ENCODE results near the gene SLC7A11.
"Not testable (repeated sequence)": the region's sequence is repeated elsewhere in the genome, so short reads cannot be mapped to it uniquely, and the experiment has no call there.

SLC7A11 gene

DNA sequence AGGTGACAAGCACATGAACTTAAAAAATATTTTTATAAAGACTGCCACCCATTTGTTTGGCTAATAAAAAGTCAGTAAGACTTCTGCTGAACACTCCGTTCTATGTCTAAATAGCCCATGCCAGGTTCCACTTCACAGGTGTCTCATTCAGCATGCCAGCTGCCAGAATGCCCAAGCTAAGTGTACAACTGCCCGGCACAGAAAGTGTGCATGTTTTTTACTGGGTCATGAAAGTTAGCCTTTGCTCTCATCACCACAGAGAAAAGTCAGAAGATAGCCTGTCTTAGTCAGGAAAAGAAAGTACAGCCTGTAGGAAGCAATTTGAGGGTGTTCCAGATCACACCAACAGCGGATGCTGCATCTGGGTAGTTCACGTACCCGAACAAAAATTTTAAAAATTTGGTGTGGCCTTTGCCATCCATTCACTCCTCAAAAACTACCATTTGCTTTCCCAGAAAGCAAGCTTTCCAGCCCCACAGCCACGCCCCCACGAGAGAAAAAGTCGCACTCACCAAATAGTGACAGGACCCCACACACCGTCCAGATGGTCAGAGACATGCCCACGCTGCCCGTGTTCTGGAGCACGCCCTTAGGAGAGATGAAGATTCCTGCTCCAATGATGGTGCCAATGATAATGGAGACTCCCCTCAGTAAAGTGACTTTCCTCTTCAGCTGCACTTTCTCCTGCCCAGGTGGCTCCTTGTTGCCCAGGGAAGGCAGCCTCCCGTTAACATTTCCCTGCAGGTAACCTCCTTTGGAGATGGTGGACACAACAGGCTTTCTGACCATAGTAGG, 671 bp downstream of the SLC7A11 start:
- no peaks in the 10 kb centered on the region for H3K27me3 ChIP-seq (ENCODE audit: insufficient read depth, low read length)
- no peaks in the 10 kb centered on the region for H3K9me3 ChIP-seq (ENCODE audit: insufficient read depth, low read depth, low read length)
- peaks cover 12% of the 10 kb centered on the region for H3K4me1 ChIP-seq (ENCODE audit: insufficient read depth, low read length)
- peak overlapping the region; percentile 88 for H3K27ac ChIP-seq (ENCODE audit: low read length)
- H3K36me3 ChIP-seq (ENCODE audit: insufficient read depth, low read depth, low read length), result peaks cover 1% of the 10 kb centered on the region
- peak overlapping the region; percentile 98 for H3K9ac ChIP-seq (ENCODE audit: low read depth, low read length)
- peak overlapping the region; percentile 90 for H3K4me3 ChIP-seq (ENCODE audit: low read length)

DNA sequence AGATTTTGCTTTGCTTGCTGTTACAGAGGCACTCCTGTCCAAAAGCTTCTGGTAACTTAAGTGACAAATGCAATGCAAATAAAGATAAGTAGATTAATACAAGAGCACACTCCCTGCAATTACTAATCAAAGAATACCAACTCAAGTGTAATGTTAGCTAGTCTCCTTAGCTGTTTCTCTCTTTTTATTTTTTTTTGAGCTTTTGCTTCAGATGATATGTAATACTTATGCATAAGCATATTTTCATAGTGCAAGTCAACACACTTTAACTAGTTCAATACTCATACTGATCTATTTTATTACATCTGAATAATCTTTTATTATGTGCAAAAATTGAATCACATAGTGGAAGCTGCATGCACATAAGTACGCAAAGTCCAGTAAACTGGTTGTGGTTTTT, 2.7 kb downstream of the SLC7A11 start:
- H3K4me3 ChIP-seq (ENCODE audit: low read length), result peak overlapping the region; percentile 90
- H3K36me3 ChIP-seq (ENCODE audit: insufficient read depth, low read depth, low read length), result peaks cover 17% of the 10 kb centered on the region
- no peaks in the 10 kb centered on the region for H3K27me3 ChIP-seq (ENCODE audit: insufficient read depth, low read length)
- no peaks in the 10 kb centered on the region for H3K9me3 ChIP-seq (ENCODE audit: insufficient read depth, low read depth, low read length)
- peak overlapping the region; percentile 57; the same call in 1 of the 2 replicates for H3K9ac ChIP-seq (ENCODE audit: low read depth, low read length)
- no peak overlapping the region for H3K27ac ChIP-seq (ENCODE audit: low read length)
- peaks cover 17% of the 10 kb centered on the region for H3K4me1 ChIP-seq (ENCODE audit: insufficient read depth, low read length)

DNA sequence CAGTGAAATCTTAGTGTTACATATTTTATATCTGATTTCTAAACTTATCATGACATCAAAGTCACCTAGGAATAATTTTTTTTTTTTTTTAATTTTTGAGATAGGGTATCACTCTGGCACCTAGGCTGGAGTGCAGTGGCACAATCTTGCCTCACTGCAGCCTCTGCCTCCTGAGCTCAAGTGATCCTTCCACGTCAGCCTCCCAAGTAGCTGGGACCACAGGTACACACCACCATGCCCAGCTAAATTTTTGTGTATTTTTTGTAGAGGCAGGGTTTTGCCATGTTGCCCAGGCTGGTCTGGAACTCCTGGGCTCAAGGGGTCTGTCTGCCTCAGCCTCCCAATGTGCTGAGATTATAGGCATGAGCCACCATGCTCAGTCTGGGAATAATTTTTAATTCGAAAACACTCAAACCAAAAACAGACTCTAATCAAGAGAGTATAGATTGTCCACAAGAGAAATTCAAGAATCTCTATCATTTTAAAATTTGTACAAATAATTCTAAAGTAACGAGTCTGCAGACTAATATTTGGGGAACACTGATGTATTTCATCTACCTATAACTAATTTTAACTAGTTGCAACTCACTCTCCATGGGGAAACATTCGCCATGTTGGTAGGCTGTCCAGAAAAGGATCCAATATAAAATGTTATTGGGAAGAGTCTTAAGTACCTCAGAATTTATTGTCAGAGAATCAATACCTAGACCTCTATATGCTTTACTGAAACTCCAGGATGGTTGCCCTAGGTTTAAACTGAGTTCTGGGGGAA, 3.4 kb downstream of the SLC7A11 start:
- Histone ChIP-seq H3K4me3 (ENCODE audit: low read length) (peak overlapping the region; percentile 90; the same call in 1 of the 2 replicates), H3K4me1 (ENCODE audit: insufficient read depth, low read length) (peaks cover 17% of the 10 kb centered on the region), H3K9ac (ENCODE audit: low read depth, low read length) (no peak overlapping the region), H3K36me3 (ENCODE audit: insufficient read depth, low read depth, low read length) (peaks cover 17% of the 10 kb centered on the region), H3K27me3 (ENCODE audit: insufficient read depth, low read length) (no peaks in the 10 kb centered on the region), H3K9me3 (ENCODE audit: insufficient read depth, low read depth, low read length) (no peaks in the 10 kb centered on the region), H3K27ac (ENCODE audit: low read length) (no peak overlapping the region)

DNA sequence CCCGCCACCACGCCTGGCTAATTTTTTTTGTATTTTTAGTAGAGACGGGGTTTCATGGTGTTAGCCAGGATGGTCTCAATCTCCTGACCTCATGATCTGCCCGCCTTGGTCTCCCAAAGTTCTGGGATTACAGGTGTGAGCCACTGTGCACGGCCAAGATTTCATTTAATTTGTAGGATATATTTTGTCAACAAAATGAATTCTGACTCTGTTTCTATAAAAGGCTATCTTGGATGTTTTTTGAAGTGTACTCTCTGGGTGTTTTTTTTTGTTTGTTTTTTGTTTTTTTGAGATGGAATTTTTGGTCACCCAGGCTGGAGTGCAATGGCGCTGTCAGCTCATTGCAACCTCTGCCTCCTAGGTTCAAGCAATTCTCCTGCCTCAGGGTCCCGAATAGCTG, 5.0 kb downstream of the SLC7A11 start:
- not testable (repeated sequence) for H3K4me1 ChIP-seq (ENCODE audit: insufficient read depth, low read length); H3K27ac ChIP-seq (ENCODE audit: low read length); H3K4me3 ChIP-seq (ENCODE audit: low read length); H3K9me3 ChIP-seq (ENCODE audit: insufficient read depth, low read depth, low read length); H3K27me3 ChIP-seq (ENCODE audit: insufficient read depth, low read length); H3K9ac ChIP-seq (ENCODE audit: low read depth, low read length)
- peaks cover 24% of the 10 kb centered on the region for H3K36me3 ChIP-seq (ENCODE audit: insufficient read depth, low read depth, low read length)

DNA sequence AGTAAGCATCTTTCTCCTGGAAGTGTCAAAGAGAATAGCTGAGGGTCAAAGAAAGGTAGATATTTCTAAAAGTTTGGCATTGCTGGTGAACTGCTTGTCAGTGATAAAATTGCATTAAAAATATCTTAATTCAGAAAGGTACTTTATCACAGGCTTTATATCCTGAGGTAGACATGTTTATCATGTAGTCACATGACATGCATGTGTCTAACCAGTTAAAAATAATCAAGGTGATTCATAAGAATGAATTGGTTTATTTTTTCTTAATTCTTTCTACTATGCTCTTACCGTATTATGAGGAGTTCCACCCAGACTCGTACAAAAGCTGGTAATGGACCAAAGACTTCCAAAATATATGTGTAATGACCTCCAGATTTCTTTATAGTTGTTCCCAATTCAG, 6.1 kb downstream of the SLC7A11 start:
- Histone ChIP-seq H3K9me3 (ENCODE audit: insufficient read depth, low read depth, low read length) (no peaks in the 10 kb centered on the region), H3K4me1 (ENCODE audit: insufficient read depth, low read length) (peaks cover 5% of the 10 kb centered on the region), H3K9ac (ENCODE audit: low read depth, low read length) (no peak overlapping the region), H3K4me3 (ENCODE audit: low read length) (no peak overlapping the region), H3K27ac (ENCODE audit: low read length) (no peak overlapping the region), H3K27me3 (ENCODE audit: insufficient read depth, low read length) (no peaks in the 10 kb centered on the region), H3K36me3 (ENCODE audit: insufficient read depth, low read depth, low read length) (peaks cover 33% of the 10 kb centered on the region)

DNA sequence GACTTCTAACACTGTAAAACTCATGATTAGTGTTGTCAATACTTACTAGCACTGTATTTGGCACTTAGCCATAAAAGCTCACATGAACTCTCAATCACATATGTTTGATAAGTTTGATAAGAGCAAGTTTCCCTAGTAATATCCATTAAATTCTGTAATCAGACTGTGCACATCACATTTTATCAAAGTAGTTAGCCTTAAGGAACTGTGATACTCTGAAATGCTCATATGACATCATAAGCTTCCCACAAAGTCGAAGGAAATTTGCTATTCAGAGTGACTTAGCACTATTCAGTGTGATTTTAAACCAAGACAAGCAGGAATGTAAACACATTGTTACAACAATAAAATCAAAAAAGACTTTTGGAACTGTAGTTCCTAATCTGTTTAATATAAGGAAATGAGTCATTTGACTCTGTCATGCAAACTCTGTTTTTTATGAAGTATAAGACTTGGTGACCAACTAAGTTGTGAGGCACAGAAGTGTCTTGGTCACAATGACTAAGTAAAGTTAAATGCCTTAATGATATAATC, 6.7 kb downstream of the SLC7A11 start:
- no peaks in the 10 kb centered on the region for H3K9me3 ChIP-seq (ENCODE audit: insufficient read depth, low read depth, low read length)
- H3K9ac ChIP-seq (ENCODE audit: low read depth, low read length), result no peak overlapping the region
- H3K4me1 ChIP-seq (ENCODE audit: insufficient read depth, low read length), result peaks cover 5% of the 10 kb centered on the region
- H3K4me3 ChIP-seq (ENCODE audit: low read length), result no peak overlapping the region
- no peak overlapping the region for H3K27ac ChIP-seq (ENCODE audit: low read length)
- H3K27me3 ChIP-seq (ENCODE audit: insufficient read depth, low read length), result no peaks in the 10 kb centered on the region
- peaks cover 33% of the 10 kb centered on the region for H3K36me3 ChIP-seq (ENCODE audit: insufficient read depth, low read depth, low read length)

DNA sequence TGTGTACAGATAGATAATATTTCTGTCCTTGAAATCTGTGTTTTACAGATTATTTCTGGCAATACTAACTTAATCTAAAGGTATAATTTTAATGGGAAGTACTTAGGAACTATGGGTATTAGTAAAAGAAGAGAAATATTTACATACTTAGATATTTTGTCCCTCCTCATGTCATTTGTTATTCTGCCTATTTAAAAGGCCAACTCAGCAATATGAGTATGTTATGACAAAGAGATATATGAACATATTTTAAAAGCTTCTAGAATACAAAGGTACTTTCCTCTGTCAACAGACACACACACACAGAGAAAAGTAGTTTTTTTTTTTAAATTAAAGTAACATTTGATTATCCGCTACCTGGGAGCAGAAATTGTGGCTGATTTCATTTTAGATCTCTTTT, 7.9 kb downstream of the SLC7A11 start:
- H3K4me1 ChIP-seq (ENCODE audit: insufficient read depth, low read length), result peaks cover 6% of the 10 kb centered on the region
- peaks cover 42% of the 10 kb centered on the region for H3K36me3 ChIP-seq (ENCODE audit: insufficient read depth, low read depth, low read length)
- H3K9me3 ChIP-seq (ENCODE audit: insufficient read depth, low read depth, low read length), result no peaks in the 10 kb centered on the region
- no peak overlapping the region for H3K4me3 ChIP-seq (ENCODE audit: low read length)
- no peak overlapping the region for H3K9ac ChIP-seq (ENCODE audit: low read depth, low read length)
- no peak overlapping the region for H3K27ac ChIP-seq (ENCODE audit: low read length)
- H3K27me3 ChIP-seq (ENCODE audit: insufficient read depth, low read length), result no peaks in the 10 kb centered on the region

DNA sequence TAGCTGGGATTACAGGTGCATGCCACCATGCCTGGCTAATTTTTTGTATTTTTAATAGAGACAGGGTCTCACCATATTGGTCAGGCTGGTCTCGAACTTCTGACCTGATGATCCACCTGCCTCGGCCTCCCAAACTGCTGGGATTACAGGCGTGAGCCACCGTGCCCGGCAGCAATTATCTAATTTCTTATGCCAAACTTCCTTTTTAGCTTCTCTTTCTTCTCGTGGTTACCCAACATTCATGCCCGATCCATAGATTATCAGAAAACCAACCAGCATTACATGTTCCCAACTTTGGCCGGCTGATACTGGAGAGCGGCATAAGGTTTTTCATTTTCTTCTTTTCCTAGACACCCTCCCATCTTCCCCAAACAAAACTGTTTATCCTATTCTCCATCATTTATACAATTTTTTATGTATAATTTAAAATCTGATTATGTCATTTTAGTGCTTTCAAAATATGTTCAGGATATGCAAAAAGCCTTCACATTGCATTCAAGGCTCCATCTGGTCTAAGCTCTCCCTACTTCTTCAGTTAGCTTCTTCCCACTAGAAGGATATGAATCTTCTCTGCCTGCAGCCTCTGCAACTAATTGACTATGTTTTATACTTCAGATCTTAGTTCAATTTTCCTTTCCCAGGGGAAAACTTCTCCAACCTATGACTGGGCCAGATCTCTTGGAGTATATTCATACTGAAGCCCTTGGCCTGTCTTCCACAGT, 8.7 kb downstream of the SLC7A11 start:
- Histone ChIP-seq H3K4me3 (ENCODE audit: low read length) (no peak overlapping the region), H3K36me3 (ENCODE audit: insufficient read depth, low read depth, low read length) (peaks cover 42% of the 10 kb centered on the region), H3K4me1 (ENCODE audit: insufficient read depth, low read length) (peaks cover 7% of the 10 kb centered on the region), H3K27me3 (ENCODE audit: insufficient read depth, low read length) (no peaks in the 10 kb centered on the region), H3K9ac (ENCODE audit: low read depth, low read length) (no peak overlapping the region), H3K9me3 (ENCODE audit: insufficient read depth, low read depth, low read length) (no peaks in the 10 kb centered on the region), H3K27ac (ENCODE audit: low read length) (no peak overlapping the region)

DNA sequence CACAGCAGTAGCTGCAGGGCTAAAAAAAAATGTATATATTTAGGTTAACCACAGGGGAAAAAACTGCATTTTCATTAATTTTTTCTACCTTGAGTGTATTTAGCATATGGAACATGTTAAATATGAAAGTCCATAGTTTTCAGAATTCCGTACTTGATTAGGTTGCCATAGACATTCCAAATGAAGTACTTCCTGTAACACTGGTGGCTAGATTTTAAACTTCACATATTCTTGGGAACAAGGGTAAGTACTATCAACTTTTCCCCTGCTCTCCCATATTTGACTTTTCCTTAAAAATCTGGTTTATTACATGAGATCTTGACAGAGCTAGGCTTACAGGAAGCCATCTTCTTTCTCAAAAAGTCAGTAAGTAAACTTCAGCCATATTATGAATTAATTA, 9.8 kb downstream of the SLC7A11 start:
- Histone ChIP-seq H3K4me3 (ENCODE audit: low read length) (no peak overlapping the region), H3K4me1 (ENCODE audit: insufficient read depth, low read length) (peaks cover 7% of the 10 kb centered on the region), H3K9ac (ENCODE audit: low read depth, low read length) (no peak overlapping the region), H3K27me3 (ENCODE audit: insufficient read depth, low read length) (no peaks in the 10 kb centered on the region), H3K9me3 (ENCODE audit: insufficient read depth, low read depth, low read length) (no peaks in the 10 kb centered on the region), H3K36me3 (ENCODE audit: insufficient read depth, low read depth, low read length) (peaks cover 42% of the 10 kb centered on the region), H3K27ac (ENCODE audit: low read length) (no peak overlapping the region)

DNA sequence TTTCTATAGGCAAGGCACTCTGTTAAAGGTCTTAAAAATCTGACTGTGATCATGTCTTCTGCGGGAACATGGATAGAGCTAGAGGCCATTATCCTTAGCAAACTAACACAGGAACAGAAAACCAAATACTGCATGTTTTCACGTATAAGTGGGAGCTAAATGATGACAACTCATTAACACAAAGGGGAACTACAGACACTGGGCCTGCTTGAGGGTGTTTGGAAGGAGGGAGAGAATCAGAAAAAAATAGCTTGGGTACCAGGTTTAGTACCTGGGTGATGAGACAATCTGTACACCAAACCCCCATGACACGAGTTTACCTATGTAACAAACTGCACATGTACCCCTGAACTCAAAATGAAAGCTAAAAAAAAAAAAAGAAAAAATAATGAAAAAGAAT, 12.1 kb downstream of the SLC7A11 start:
- H3K4me3 ChIP-seq (ENCODE audit: low read length), result no peak overlapping the region
- H3K27me3 ChIP-seq (ENCODE audit: insufficient read depth, low read length), result no peaks in the 10 kb centered on the region
- no peaks in the 10 kb centered on the region for H3K9me3 ChIP-seq (ENCODE audit: insufficient read depth, low read depth, low read length)
- no peak overlapping the region for H3K9ac ChIP-seq (ENCODE audit: low read depth, low read length)
- H3K36me3 ChIP-seq (ENCODE audit: insufficient read depth, low read depth, low read length), result peaks cover 27% of the 10 kb centered on the region
- H3K4me1 ChIP-seq (ENCODE audit: insufficient read depth, low read length), result peaks cover 24% of the 10 kb centered on the region; the same call in 1 of the 2 replicates
- H3K27ac ChIP-seq (ENCODE audit: low read length), result no peak overlapping the region

DNA sequence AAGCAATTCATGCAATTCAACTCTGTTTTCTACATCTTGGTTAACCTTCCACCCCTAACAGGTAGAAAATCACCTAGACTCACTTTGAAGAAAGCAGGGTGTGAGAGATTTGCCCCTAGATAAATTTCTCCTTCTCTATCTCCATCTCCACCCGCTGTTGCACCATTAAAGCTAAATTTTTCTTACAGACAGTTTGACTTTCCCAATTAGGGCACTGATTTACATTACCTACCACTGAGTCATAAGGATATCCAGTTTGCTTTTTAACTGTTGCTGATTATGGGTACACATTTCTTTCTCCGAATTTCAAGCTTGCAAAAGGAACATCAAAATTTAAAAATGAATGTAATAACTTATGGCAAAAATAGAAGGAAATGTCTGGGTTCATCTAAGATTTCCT, 13.0 kb downstream of the SLC7A11 start:
- H3K9ac ChIP-seq (ENCODE audit: low read depth, low read length), result no peak overlapping the region
- H3K27ac ChIP-seq (ENCODE audit: low read length), result no peak overlapping the region
- H3K9me3 ChIP-seq (ENCODE audit: insufficient read depth, low read depth, low read length), result no peaks in the 10 kb centered on the region
- no peaks in the 10 kb centered on the region for H3K27me3 ChIP-seq (ENCODE audit: insufficient read depth, low read length)
- peaks cover 24% of the 10 kb centered on the region; the same call in 1 of the 2 replicates for H3K4me1 ChIP-seq (ENCODE audit: insufficient read depth, low read length)
- H3K36me3 ChIP-seq (ENCODE audit: insufficient read depth, low read depth, low read length), result peaks cover 25% of the 10 kb centered on the region
- no peak overlapping the region for H3K4me3 ChIP-seq (ENCODE audit: low read length)

Data from iPS-20b (cell line).